ENCODE results near the gene ELP2.

The ELP2 gene

GRCh38 chr18:36127836-36128529 lies 1.7 kb upstream of the ELP2 start:
- no peak for DNase-seq

GRCh38 chr18:36128530-36128870 lies 1.2 kb upstream of the ELP2 start:
- no peak for DNase-seq

GRCh38 chr18:36128907-36129299 lies 796 bp upstream of the ELP2 start:
- no peak for DNase-seq

DNA sequence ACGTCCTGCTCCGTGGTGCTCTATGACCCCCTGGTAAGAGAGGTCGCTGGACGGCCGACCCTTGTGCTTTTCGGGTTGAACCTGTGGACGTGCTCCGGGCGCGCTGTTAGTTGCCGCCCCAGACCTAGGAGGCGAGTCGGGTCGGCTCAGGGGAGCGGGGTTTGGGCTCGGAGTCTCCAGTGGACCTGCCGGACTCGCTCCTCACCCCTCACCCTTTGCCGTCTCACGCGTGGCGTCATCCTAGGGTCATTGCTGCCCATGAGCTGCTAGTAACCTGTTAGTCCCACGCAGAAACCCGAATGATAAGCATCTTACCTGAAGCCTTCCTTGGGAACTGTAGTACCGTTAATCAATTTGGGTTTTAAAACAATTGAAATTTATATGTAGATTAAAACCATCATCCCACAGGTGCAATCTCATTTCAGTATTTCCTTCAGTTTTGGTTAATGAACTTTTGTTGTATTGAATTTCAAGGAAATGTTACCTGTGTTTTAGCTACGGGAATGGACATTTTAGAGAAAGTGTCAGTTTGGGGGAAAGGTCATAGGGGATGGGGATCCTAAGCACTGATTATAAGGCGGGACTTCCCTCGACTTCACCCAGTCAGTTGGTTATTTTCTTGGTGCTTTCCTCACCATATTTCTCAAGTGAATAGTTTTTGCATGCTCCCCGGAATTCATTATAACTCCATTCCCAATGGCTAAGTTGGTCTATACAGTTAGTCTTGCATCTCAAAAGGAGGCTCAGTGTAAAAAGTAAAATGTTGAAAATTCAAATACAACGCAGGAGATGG lies 536 bp downstream of the ELP2 start:
- no peak for DNase-seq

DNA sequence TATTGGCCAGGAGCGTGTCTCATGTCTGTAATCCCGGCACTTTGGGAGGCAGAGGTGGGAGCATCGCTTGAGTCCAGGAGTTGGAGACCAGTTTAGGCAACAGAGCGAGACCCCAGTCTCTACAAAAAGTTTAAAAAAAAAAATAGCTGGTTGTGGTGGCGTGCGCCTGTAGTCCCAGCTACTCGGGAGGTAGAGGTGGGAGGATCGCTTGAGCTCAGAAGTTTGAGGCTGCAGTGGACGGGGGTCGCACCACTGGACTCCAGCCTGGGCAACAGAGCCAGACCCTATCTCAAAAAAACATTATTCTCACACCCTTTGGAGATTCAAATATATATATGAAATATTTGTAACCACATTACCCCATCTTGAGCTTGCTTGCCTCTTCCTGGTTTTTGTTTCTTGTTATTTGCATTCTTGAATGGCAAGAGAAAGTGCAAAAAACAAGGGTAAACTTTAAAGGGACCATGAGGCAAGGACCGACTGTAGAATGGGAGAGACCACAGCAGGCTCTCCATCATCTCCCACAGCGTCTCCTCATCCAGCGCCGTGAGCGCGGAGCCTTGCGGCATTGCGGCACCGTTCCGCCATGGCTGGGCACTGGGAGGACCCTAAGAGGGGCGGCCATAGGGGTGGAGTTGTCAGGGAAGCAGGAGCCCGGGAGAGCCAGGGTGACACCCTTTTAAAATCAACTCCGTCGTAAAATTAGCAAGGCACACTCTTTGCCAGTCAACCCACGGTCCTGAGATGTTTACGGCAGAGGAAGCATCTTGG lies 1.4 kb downstream of the ELP2 start:
- DNase-seq, result no peak

DNA sequence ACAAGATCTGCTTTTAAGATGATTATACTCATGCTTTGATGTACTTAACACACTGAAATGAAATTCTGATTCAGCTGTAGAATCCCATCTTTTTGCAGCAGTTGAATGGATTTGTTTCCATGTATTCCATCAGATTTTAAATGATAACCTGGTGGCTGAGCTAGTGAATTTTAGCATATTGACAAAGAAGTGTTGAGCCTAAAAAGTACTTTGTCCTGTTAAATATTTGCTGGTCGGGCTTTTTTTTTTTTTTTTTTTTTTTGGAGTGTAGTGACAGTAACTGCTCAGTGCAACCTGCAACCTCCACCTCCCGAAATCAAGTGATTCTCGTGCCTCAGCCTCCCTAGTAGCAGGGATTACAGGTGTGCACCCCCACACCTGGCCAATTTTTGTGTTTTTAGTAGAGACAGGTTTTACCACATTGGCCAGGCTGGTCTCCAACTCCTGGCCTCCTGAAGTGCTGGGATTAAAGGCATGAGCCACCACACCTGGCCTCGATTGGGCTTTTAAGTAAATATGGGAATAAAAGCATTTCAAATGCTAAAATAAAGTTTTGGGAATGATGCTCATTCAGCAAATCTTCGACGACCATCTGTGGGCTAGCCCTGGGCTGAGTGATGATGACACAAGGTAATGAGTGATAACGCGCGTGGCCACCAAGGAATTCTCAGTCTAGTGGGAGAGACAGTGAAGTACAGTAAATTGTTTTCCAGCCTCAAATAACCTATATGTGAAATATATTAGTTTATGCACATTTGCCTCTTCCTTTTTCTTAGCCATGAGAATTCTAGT lies 2.2 kb downstream of the ELP2 start:
- no peak for DNase-seq

GRCh38 chr18:36132756-36133155 lies 3.1 kb downstream of the ELP2 start:
- no peak for DNase-seq

- no peak for DNase-seq
These were observed 5.6 kb downstream of the ELP2 start for GRCh38 chr18:36135264-36135663.

DNA sequence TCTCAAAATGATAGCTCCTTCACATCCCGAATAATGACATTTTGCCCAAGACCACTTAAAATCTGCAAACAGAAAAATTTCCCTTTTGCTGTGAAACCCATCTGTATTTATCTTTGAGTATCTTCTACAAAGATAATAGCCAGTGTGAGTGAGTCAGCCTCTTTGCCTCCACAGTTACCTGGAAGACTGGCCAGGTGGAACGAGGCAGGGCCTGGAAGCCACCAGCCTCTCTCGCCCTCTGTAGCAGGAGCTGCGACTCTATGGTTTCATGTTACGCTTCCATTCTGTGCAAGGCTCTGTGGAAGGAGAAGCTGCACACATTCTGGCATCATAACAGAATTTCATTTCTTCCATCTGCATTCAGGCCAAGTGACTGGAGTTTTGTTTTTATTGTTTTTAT lies 9.5 kb downstream of the ELP2 start:
- DNase-seq, result no peak

DNA sequence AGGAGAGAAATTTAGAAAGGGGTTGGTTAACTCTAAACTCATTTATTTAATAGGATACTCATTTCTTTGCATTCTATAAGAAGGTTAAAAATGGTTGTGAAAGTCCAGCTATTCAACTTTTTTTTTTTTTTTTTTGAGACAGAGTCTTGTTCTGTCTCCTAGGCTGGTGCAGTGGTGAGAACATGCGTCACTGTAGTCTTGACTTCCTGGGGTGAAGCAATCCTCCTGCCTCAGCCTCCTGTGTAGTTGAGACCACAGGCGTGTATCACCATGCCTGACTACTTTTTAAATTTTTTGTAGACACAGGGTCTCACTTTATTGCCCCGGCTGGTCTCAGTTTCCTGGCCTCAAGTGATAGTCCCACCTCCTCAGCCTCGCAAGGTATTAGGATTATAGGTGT lies 11.9 kb downstream of the ELP2 start:
- DNase-seq, result no peak

GRCh38 chr18:36142751-36143150 lies 13.1 kb downstream of the ELP2 start:
- DNase-seq, result no peak

GRCh38 chr18:36143391-36143790 lies 13.7 kb downstream of the ELP2 start:
- DNase-seq, result no peak

DNA sequence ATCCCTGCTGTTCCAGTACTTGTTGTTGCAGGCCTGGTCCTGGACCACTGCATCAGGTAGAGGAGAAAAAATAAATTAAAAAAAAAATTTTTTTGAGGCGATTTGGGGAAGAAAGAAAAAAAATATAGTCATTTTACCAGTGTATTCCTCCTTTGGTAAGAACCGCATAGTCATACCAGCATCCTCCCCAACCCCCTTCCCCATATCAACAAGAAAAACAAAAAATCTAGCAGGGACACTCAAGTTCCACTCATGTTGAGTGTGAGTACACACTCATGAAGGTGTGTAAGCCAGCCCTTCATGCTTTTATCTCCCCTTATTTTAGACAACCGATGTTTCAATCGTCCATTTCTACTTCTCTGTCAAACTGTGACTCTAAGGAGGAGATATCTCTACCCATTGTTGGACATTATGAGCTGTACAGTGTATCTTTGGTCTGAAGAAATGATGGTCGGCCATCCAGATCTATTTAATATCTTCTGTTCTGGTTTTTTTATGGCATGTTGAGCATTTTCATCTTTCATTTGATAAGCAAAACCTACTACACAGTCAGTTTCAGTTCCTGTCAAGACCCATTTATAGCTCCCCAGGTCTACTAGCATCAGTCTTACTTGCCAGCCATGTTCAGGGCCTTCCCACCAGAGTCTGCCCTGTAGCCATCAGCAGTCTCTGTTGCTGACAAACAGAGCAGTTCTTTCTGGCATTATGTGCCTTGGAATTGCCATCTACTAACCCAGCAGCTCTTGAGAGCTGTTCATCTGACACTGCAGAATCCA lies 20.0 kb downstream of the ELP2 start:
- DNase-seq, result no peak

GRCh38 chr18:36152781-36153180 lies 23.1 kb downstream of the ELP2 start:
- DNase-seq, result no peak

- DNase-seq, result no peak
These were observed 23.5 kb downstream of the ELP2 start for GRCh38 chr18:36153203-36153602.

- no peak for DNase-seq
These were observed 24.1 kb downstream of the ELP2 start for GRCh38 chr18:36153771-36154170.

DNA sequence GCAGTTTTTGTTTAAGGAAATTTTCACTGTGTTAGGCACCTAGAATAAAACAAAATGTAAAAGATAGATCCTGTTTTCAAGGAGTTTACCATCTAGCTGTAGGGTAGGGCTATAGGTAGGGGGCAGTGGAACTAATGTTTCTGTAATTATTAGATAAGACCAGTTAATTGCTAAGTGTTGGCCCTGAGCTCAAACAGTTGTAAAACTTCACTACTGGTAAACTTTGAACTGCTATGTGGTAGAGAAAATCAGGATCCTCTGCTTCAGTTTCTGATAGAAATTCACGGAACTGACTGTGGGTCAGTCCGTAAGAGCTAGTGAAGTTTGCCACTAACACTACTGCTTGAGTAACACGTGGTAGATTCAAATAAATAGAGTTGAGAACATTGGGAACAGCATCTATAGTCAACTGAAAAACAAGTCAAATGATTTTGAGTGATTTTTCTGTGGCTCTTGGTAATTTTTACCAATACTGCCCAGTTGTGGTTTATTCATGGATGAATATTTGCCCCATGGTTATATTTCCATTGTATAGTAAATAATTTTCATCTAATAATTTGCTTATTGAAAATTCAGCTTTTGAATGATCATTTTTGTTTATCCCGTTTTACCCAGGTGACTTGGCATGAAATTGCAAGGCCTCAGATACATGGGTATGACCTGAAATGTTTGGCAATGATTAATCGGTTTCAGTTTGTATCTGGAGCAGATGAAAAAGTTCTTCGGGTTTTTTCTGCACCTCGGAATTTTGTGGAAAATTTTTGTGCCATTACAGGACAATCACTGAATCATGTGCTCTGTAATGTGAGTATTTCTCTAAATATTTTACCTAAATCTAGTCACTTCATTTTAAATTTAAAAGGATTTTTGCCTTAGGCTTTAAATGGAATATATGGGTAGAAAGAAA lies 26.4 kb downstream of the ELP2 start:
- DNase-seq, result no peak

DNA sequence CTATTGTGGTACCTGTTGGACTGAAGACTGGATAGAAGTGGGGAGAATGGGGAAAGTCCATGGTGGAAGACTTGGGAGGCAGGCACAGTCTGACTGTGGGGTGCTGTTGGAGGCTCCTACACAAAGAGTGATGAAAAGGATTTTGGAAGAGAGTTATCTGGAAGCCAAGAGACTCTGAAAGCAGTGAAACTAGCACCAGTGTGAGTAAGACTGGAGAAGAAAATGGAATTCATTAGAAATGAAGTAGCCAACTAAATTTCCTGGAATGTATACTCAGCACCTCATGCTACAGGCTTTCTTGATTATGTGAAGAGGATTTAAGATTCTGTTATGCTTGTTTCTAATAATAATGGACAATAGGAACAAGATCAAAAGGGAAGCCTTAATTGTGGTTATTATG lies 27.7 kb downstream of the ELP2 start:
- DNase-seq, result no peak

- no peak for DNase-seq
These were observed 28.7 kb downstream of the ELP2 start for GRCh38 chr18:36158266-36158867.

DNA sequence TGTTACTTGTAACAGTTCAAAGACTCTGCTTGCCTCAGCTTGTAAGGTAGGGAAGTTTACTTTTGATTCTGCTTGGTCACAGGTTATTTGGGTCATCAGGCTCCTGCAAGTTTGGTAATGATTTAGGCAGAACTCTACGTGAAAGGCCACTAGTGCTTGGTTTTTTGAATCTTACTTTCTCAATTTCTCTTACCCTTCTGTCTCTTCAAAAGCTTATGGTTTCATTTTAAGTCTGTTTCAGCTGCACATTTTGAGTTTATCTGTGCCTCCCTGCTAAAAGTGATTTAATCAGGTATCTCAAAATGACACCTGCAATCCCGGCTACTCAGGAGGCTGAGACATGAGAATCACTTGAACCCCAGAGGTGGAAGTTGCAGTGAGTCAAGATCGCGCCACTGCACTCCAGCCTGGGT lies 31.3 kb downstream of the ELP2 start:
- DNase-seq, result no peak

- no peak for DNase-seq
These were observed 33.3 kb downstream of the ELP2 start for GRCh38 chr18:36162981-36163380.

All from activated gamma-delta T cell (primary cell).